ENCODE results near the gene POLG. TPM values are rescaled to one million over a fixed set of nuclear protein-coding genes. Genes with fewer than 3 reads are reported as not detected.

Gene POLG
- total and polyA plus RNA-seq, 2 of the 13 experiments (the other 11 are each of a cell fraction or from before 2014, with no cell fraction given): 26.6 to 35.5 TPM

- WGBS (ENCODE audit: low lambda C conversion rate): 4% methylated on average over 12 of the region's 13 CpGs
- H3K9me3 ChIP-seq (ENCODE audit: low read length): no peaks in the 10 kb centered on the region
- H2AFZ ChIP-seq (ENCODE audit: low read length): no peak overlapping the region
- H3K4me3 ChIP-seq (replicated peaks in 1 of 3; ENCODE audit: insufficient read depth in 1 of 3, low read depth in 2 of 3, low read length in 3 of 3): no peak overlapping the region
- ChIA-PET CTCF (ENCODE audit: low intra/inter-chr PET ratio, low total read pairs) (interaction anchor here (0.7 to 3.5 kb wide), 2 partner anchors 73 to 74 kb away, joined by 4 to 45 read pairs; no protein-coding TSS in a partner anchor), POLR2A (no interaction called here)
- ATAC-seq (no peak), DNase-seq (ENCODE audit: low spot score) (no peak), FAIRE-seq (peak; percentile 15)
- H3K27me3 ChIP-seq (ENCODE audit: control insufficient read depth in 1 of 2, insufficient read depth in 2 of 2, low read length in 2 of 2): peaks cover 5 to 71% of the 10 kb centered on the region in 2 experiments
- H4K20me1 ChIP-seq (ENCODE audit: insufficient read depth, low read length): peaks cover 4% of the 10 kb centered on the region
- TF ChIP-seq CTCF (CRISPR knock-in tag; IDR thresholded peaks at IDR 0.05): peak; percentile 52
- no peak for TF ChIP-seq ZBTB1 (CRISPR knock-in tag; IDR thresholded peaks at IDR 0.05; ENCODE audit: borderline replicate concordance)
- no peaks in the 10 kb centered on the region for H3K36me3 ChIP-seq (replicated peaks in 1 of 2; ENCODE audit: control insufficient read depth in 1 of 2, insufficient read depth in 2 of 2, low read length in 2 of 2)
- intact Hi-C loops (cut with micrococcal nuclease; ENCODE audit: unreplicated experiment): loop anchor here (5.0 kb wide), 1 partner anchor 61 kb away; no protein-coding TSS in a partner anchor
- in situ Hi-C loops (cut with HindIII; ENCODE audit: extremely low pct_ligation_motif_present, low pct_unique_long_range_greater_than_20kb): loop anchor here (5.0 kb wide), 2 partner anchors 76 to 116 kb away; no protein-coding TSS in a partner anchor
- no peak overlapping the region for H3K9ac ChIP-seq (ENCODE audit: insufficient read depth, low read depth, low read length)
- no peak overlapping the region for H3K27ac ChIP-seq (ENCODE audit: extremely low read length, insufficient read depth, low read length)
- no TSS peak for BruUV-seq (replicated peaks)
- H3K4me2 ChIP-seq (ENCODE audit: low read depth, low read length): no peak overlapping the region
- no peaks in the 10 kb centered on the region for H3K79me2 ChIP-seq (ENCODE audit: insufficient read depth, low read length)
- peaks cover 7% of the 10 kb centered on the region for H3K4me1 ChIP-seq (ENCODE audit: insufficient read depth, low read length)
Measured at GRCh38 chr15:89356634-89357298, 22.1 kb upstream of the POLG start.

DNA sequence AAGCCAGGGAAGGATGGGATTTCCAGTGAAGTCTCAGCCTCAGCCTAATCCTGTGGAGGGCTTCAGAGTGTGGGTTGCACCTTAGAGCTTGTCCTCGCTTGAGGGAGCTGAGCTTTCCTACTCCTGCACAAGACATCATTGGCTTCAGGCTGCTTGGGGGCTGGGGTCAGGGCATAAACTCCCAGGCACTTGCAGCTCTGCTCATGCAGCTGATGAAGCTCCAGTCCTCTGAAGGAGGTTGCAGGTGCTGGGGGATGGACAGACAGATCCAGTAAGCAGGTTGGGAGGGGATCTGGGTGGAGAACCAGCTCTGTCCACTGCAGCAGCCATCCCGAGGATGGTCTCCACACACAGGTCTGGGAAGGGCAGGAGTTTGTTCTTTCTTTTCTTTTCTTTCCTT lies 19.4 kb upstream of the POLG start:
- Histone ChIP-seq H3K27me3 (ENCODE audit: control insufficient read depth in 1 of 2, insufficient read depth in 2 of 2, low read length in 2 of 2) (peaks cover 0 to 65% of the 10 kb centered on the region in 2 experiments; a peak in 4 of 5 replicates), H3K4me3 (replicated peaks in 1 of 3; ENCODE audit: insufficient read depth in 1 of 3, low read depth in 2 of 3, low read length in 3 of 3) (no peak overlapping the region), H3K79me2 (ENCODE audit: insufficient read depth, low read length) (no peaks in the 10 kb centered on the region), H3K4me2 (ENCODE audit: low read depth, low read length) (no peak overlapping the region), H3K4me1 (ENCODE audit: insufficient read depth, low read length) (peaks cover 1% of the 10 kb centered on the region; the same call in 1 of the 2 replicates), H3K9ac (ENCODE audit: insufficient read depth, low read depth, low read length) (no peak overlapping the region), H3K9me3 (ENCODE audit: low read length) (no peaks in the 10 kb centered on the region), H4K20me1 (ENCODE audit: insufficient read depth, low read length) (no peaks in the 10 kb centered on the region; the same call in 1 of the 2 replicates), H3K27ac (ENCODE audit: extremely low read length, insufficient read depth, low read length) (no peak overlapping the region), H3K36me3 (replicated peaks in 1 of 2; ENCODE audit: control insufficient read depth in 1 of 2, insufficient read depth in 2 of 2, low read length in 2 of 2) (no peaks in the 10 kb centered on the region), H2AFZ (ENCODE audit: low read length) (no peak overlapping the region)
- FAIRE-seq (no peak), ATAC-seq (no peak), DNase-seq (ENCODE audit: low spot score) (no peak)
- intact Hi-C loops (cut with micrococcal nuclease; ENCODE audit: unreplicated experiment) (no loop called here), in situ Hi-C loops (cut with HindIII; ENCODE audit: extremely low pct_ligation_motif_present, low pct_unique_long_range_greater_than_20kb) (no loop called here)
- no TSS peak for BruUV-seq (replicated peaks)
- POLR2A ChIA-PET: no interaction called here
- 0% methylated on average over 2 of the region's 2 CpGs for WGBS (ENCODE audit: low lambda C conversion rate)
- CTCF ChIA-PET (ENCODE audit: low intra/inter-chr PET ratio, low total read pairs): no interaction called here
- TF ChIP-seq, protein P1, sequence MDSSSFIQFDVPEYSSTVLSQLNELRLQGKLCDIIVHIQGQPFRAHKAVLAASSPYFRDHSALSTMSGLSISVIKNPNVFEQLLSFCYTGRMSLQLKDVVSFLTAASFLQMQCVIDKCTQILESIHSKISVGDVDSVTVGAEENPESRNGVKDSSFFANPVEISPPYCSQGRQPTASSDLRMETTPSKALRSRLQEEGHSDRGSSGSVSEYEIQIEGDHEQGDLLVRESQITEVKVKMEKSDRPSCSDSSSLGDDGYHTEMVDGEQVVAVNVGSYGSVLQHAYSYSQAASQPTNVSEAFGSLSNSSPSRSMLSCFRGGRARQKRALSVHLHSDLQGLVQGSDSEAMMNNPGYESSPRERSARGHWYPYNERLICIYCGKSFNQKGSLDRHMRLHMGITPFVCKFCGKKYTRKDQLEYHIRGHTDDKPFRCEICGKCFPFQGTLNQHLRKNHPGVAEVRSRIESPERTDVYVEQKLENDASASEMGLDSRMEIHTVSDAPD (CRISPR knock-in tag; IDR thresholded peaks at IDR 0.05): no peak
- TF ChIP-seq PLRG1 (conservative IDR thresholded peaks at IDR 0.05): no peak
- TF ChIP-seq ZMYM3 (CRISPR knock-in tag; IDR thresholded peaks at IDR 0.05): no peak
- TF ChIP-seq ZNF605 (CRISPR knock-in tag; IDR thresholded peaks at IDR 0.05): no peak
- no peak for TF ChIP-seq FUBP1 (CRISPR knock-in tag; IDR thresholded peaks at IDR 0.05; ENCODE audit: borderline replicate concordance)
- no peak for TF ChIP-seq ZIK1 (CRISPR knock-in tag; IDR thresholded peaks at IDR 0.05; ENCODE audit: borderline replicate concordance, low read depth)
- TF ChIP-seq, protein P2, sequence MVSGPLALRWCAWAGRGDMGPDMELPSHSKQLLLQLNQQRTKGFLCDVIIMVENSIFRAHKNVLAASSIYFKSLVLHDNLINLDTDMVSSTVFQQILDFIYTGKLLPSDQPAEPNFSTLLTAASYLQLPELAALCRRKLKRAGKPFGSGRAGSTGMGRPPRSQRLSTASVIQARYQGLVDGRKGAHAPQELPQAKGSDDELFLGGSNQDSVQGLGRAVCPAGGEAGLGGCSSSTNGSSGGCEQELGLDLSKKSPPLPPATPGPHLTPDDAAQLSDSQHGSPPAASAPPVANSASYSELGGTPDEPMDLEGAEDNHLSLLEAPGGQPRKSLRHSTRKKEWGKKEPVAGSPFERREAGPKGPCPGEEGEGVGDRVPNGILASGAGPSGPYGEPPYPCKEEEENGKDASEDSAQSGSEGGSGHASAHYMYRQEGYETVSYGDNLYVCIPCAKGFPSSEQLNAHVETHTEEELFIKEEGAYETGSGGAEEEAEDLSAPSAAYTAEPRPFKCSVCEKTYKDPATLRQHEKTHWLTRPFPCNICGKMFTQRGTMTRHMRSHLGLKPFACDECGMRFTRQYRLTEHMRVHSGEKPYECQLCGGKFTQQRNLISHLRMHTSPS (CRISPR knock-in tag; IDR thresholded peaks at IDR 0.05; ENCODE audit: low read depth): no peak
- TF ChIP-seq ZBTB21 (CRISPR knock-in tag; IDR thresholded peaks at IDR 0.05): no peak

All from HepG2 (cell line).